CD4-positive, alpha-beta T cell (primary cell): ENCODE measurements around the gene MAN2A2. TPM values are rescaled to one million over a fixed set of nuclear protein-coding genes. Genes with fewer than 3 reads are reported as not detected.
A peak's percentile ranks its signal among the peaks of the same experiment; 100 is the strongest.

Source experiments
- ATAC-seq: fragments of 200-7000 bp; cut with Tn5 transposase; one replicate; pipeline ENCODE4 v1.10.0; 2022; ENCODE audit warnings: mild to moderate bottlenecking; ENCODE audit not compliant: poor library complexity
- CTCF ChIA-PET: fragments of 350-600 bp; sonication (Branson Sonifier 250); formaldehyde crosslinking; loops from one replicate; lab custom pipeline; 2021; ENCODE audit warnings: antibody characterized with exemption, inconsistent platforms; lab: Charles Lee
- POLR2A ChIA-PET: fragments of 350-600 bp; sonication (Branson Sonifier 250); formaldehyde crosslinking; loops from one replicate; lab custom pipeline; 2021; ENCODE audit warnings: antibody characterized with exemption, inconsistent platforms; lab: Charles Lee
- DNase-seq, 14 experiments: peaks; one replicate each; pipeline ENCODE4 v3.0.0-alpha.2; 2013 to 2020; ENCODE audit warnings: mixed read lengths in 2 of 14
- H3K27ac ChIP-seq, 2 donors: one replicate each; pipeline versions ENCODE4 v1.5.1 to v1.7.0; 2013; ENCODE audit warnings: low read length in 2 of 2, low read depth in 1 of 2, mild to moderate bottlenecking in 1 of 2
- H3K27me3 ChIP-seq, 2 experiments: 1 replicate in 1 of 2; 2 replicates in 1 of 2; pipeline versions ENCODE4 v1.6.1 to v1.7.0; 2013; ENCODE audit warnings: low read length in 2 of 2, control low read depth in 1 of 2, mild to moderate bottlenecking in 1 of 2, moderate library complexity in 1 of 2; ENCODE audit not compliant: insufficient read depth in 2 of 2, control insufficient read depth in 1 of 2
- H3K36me3 ChIP-seq: one replicate; pipeline ENCODE4 v1.6.1; 2013; ENCODE audit warnings: low read length, control low read depth; ENCODE audit not compliant: insufficient read depth
- H3K4me1 ChIP-seq: one replicate; pipeline ENCODE4 v1.6.1; 2013; ENCODE audit warnings: low read length, control low read depth; ENCODE audit not compliant: insufficient read depth
- H3K4me3 ChIP-seq: one replicate; pipeline ENCODE4 v1.5.1; 2013; ENCODE audit warnings: mild to moderate bottlenecking, low read length, moderate library complexity
- H3K9me3 ChIP-seq, 2 experiments: 1 replicate in 1 of 2; 2 replicates in 1 of 2; pipeline versions ENCODE4 v1.6.1 to v1.7.0; 2013; ENCODE audit warnings: low read length in 2 of 2, mild to moderate bottlenecking in 2 of 2, control low read depth in 1 of 2, moderate library complexity in 1 of 2; ENCODE audit not compliant: control insufficient read depth in 1 of 2, insufficient read depth in 1 of 2
- H3K27ac Mint-ChIP-seq: one replicate; pipeline ENCODE4 v1.8.0; 2020; ENCODE audit warnings: mixed read lengths
- H3K27me3 Mint-ChIP-seq: one replicate; pipeline ENCODE4 v1.8.0; 2021; ENCODE audit warnings: mixed read lengths
- H3K36me3 Mint-ChIP-seq: one replicate; pipeline ENCODE4 v1.8.0; 2021; ENCODE audit warnings: low read depth, mixed read lengths
- H3K4me1 Mint-ChIP-seq: one replicate; pipeline ENCODE4 v1.8.0; 2021; ENCODE audit warnings: low read depth, mixed read lengths
- H3K4me3 Mint-ChIP-seq: one replicate; pipeline ENCODE4 v1.8.0; 2020; ENCODE audit warnings: mild to moderate bottlenecking, mixed read lengths
- H3K9me3 Mint-ChIP-seq: one replicate; pipeline ENCODE4 v1.8.0; 2020; ENCODE audit warnings: mixed read lengths
- intact Hi-C, 2 experiments: fragments of 100-400 bp; cut with DNase I in 1 of 2; cut with micrococcal nuclease in 1 of 2; formaldehyde crosslinking; loops; one replicate each; pipeline versions ENCODE4 v1.15.1 to v1.9.0; 2023 to 2025; cut with DNase I, micrococcal nuclease
- total RNA-seq, 174 experiments: library from RNA in 2 of 174; stranded (reverse) in 2 of 174; gene quantifications; one replicate each; pipeline ENCODE4 v1.2.3 and lab custom pipeline; 2021 to 2026
- TF ChIP-seq, protein P1 (sequence below): fragments of 200-600 bp; IDR thresholded peaks from one replicate; pipeline ENCODE4 v1.8.0; 2022; ENCODE audit warnings: antibody characterized with exemption, mild to moderate bottlenecking

Gene MAN2A2
- total RNA-seq, 2 experiments from 2014 or later: 125 to 128 TPM

DNA sequence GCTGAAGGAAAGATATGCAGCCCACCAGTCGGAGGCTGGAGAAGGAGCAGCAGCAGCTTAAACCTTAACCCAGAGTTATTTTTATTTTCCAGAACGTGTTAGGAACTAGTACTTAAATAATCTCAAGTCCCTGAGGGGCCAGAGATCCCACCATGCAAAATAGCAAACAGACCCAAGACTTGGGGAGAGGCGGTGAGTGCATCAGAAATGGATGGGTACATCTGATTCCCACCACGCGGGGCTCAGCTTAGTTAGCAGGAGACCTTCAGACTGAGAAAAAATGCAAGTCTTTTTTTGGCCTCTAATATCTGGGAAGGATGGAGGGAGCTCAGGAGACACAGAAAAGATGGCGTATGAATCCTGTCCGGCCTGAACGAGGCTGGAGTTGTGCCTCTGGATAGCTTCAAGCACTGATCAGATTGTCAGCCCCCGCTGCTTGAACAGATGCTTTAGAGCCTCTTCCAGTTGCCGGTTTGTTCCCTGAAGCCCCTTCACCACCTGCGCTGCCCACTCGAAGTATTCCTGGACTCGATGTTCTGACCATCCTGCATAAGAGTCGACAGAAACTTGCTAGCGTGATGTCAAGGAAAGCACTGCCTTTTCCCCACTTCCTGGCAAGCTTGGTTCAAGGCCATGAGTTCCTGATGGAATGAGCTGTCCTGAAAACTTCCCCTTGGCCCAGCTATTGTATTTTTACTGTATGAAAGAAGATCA lies 27.9 kb downstream of the MAN2A2 start:
- H3K27ac ChIP-seq: peak overlapping the region; percentile 85 to 93
- intact Hi-C loops: loop anchor here (2.0 to 10.0 kb wide), 7 partner anchors 59 to 1036 kb away; partner anchors contain the start of genes AP3S2 (in 2 of the 2), BLM (in 1 of the 2), GDPGP1 (in 1 of the 2) and PRC1 (in 1 of the 2)
- H3K27me3 ChIP-seq: no peaks in the 10 kb centered on the region
- peaks cover 66% of the 10 kb centered on the region for H3K4me1 ChIP-seq
- no peaks in the 10 kb centered on the region for H3K36me3 ChIP-seq
- ChIA-PET POLR2A (interaction anchor here (0.9 to 8.1 kb wide), 15 partner anchors 25 to 1951 kb away, joined by 3 to 232 read pairs (median 4); partner anchors contain the start of genes AP3S2, BLM, CIB1 and FURIN), CTCF (interaction anchor here (1.0 to 5.1 kb wide), 20 partner anchors 9 to 401 kb away, joined by 3 to 88 read pairs (median 5); partner anchors contain the start of genes BLM, CRTC3, MAN2A2 and RCCD1)
- Mint-ChIP-seq H3K27ac (peak overlapping the region; percentile 96), H3K36me3 (peaks cover 13% of the 10 kb centered on the region), H3K9me3 (no peaks in the 10 kb centered on the region), H3K4me1 (peaks cover 39% of the 10 kb centered on the region), H3K4me3 (peak overlapping the region; percentile 98), H3K27me3 (no peaks in the 10 kb centered on the region)
- ATAC-seq (no peak), DNase-seq (peak in 1 of 14 experiments; percentile 7)
- TF ChIP-seq, protein P1, sequence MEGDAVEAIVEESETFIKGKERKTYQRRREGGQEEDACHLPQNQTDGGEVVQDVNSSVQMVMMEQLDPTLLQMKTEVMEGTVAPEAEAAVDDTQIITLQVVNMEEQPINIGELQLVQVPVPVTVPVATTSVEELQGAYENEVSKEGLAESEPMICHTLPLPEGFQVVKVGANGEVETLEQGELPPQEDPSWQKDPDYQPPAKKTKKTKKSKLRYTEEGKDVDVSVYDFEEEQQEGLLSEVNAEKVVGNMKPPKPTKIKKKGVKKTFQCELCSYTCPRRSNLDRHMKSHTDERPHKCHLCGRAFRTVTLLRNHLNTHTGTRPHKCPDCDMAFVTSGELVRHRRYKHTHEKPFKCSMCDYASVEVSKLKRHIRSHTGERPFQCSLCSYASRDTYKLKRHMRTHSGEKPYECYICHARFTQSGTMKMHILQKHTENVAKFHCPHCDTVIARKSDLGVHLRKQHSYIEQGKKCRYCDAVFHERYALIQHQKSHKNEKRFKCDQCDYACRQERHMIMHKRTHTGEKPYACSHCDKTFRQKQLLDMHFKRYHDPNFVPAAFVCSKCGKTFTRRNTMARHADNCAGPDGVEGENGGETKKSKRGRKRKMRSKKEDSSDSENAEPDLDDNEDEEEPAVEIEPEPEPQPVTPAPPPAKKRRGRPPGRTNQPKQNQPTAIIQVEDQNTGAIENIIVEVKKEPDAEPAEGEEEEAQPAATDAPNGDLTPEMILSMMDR: no peak
- peak overlapping the region; percentile 59 for H3K4me3 ChIP-seq
- H3K9me3 ChIP-seq: no peaks in the 10 kb centered on the region

DNA sequence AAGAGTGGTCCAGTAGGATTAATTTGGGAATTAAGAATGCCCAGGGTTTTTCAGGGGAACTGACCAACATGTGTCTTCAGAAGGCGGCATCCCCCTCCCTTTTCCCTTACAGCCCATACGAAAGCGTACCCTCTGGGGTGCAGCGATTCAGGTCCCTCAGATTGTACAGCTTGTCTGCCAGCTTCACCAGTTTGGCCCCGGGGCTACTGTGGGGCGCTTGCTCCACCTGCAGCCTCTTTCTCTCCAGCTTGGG lies 28.4 kb downstream of the MAN2A2 start:
- ChIA-PET POLR2A (interaction anchor here (0.9 to 8.1 kb wide), 22 partner anchors 25 to 1951 kb away, joined by 3 to 232 read pairs (median 4); partner anchors contain the start of genes AP3S2, BLM, CIB1 and FURIN), CTCF (interaction anchor here (0.9 to 5.1 kb wide), 20 partner anchors 9 to 401 kb away, joined by 3 to 88 read pairs (median 6); partner anchors contain the start of genes BLM, CRTC3, MAN2A2 and RCCD1)
- Histone ChIP-seq H3K9me3 (no peaks in the 10 kb centered on the region), H3K4me3 (peak overlapping the region; percentile 95), H3K27ac (peak overlapping the region; percentile 81 to 92), H3K4me1 (peaks cover 71% of the 10 kb centered on the region), H3K36me3 (peaks cover 4% of the 10 kb centered on the region), H3K27me3 (no peaks in the 10 kb centered on the region)
- DNase-seq: no peak
- Mint-ChIP-seq H3K4me3 (peak overlapping the region; percentile 98), H3K4me1 (peaks cover 44% of the 10 kb centered on the region), H3K27ac (peak overlapping the region; percentile 96), H3K36me3 (peaks cover 17% of the 10 kb centered on the region), H3K9me3 (no peaks in the 10 kb centered on the region), H3K27me3 (no peaks in the 10 kb centered on the region)
- ATAC-seq: no peak
- intact Hi-C loops: loop anchor here (2.0 to 10.0 kb wide), 7 partner anchors 59 to 1037 kb away; partner anchors contain the start of genes AP3S2 (in 2 of the 2), BLM (in 1 of the 2), GDPGP1 (in 1 of the 2) and PRC1 (in 1 of the 2)
- TF ChIP-seq, protein P1: peak; percentile 41

DNA sequence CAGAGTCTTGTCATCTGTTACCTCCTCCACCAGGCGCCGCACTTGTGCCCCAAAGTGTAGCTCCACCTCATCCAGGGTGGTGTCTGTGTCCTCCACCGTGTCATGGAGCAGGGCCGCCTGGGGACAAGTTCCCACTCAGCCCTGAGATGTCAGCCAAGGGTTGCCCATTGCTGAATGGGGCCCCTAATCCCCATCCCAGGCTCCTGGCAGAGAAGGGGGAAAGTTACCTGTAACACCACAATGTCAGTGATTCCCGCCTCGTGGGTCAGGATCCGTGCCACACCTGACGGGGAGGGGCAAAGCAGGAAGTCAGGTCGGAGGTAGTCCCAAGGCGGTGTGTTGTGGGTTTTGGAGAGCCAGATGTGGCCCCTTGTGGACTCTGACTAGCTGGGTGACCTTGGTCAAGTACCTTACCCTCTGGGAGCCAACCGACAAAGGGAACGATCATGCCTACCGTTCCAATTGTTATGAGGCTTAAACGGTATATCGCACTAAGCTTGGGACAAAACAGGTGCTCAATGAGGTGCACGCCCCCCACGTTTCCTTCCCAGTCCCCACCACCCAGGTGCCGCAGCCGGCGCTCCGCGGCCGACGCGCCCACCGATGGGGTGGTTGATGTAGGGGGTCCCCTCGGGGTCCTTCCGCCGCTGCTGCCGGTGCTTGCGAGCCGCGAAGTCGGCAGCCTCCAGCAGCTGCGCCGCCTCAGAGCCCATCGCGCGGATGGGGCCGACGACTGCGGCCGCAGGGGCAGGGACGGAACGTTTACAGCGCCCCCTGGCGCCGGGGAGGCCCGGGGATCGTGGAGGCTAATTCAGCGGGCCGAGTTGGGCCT lies 28.9 kb downstream of the MAN2A2 start, which contains the start of gene HDDC3:
TSS of gene HDDC3 (minus strand) at position 722 of the 832 bp plus-strand sequence. CDS start at position 713, 9 bp downstream.
- H3K4me3 Mint-ChIP-seq: peak within 1 kb of the TSS; percentile 98
- H3K27me3 Mint-ChIP-seq: no peaks in the 10 kb centered on the region
- H3K9me3 Mint-ChIP-seq: no peaks in the 10 kb centered on the region
- H3K36me3 Mint-ChIP-seq: peaks cover 22% of the 10 kb centered on the region
- Histone ChIP-seq H3K4me3 (peak within 1 kb of the TSS; percentile 95), H3K9me3 (no peaks in the 10 kb centered on the region), H3K4me1 (peaks cover 76% of the 10 kb centered on the region), H3K36me3 (peaks cover 9% of the 10 kb centered on the region), H3K27ac (peak within 1 kb of the TSS; percentile 81 to 92), H3K27me3 (no peaks in the 10 kb centered on the region)
- ATAC-seq (peak; percentile 63), DNase-seq (peak; percentile 82 to 94 (median 88))
- peaks cover 49% of the 10 kb centered on the region for H3K4me1 Mint-ChIP-seq
- ChIA-PET CTCF (interaction anchor here (0.5 to 5.1 kb wide), 25 partner anchors 10 to 698 kb away, joined by 3 to 88 read pairs (median 5); partner anchors contain the start of genes BLM, CIB1, CRTC3 and GDPGP1), POLR2A (interaction anchor here (0.6 to 8.1 kb wide), 25 partner anchors 11 to 1950 kb away, joined by 3 to 232 read pairs (median 4); partner anchors contain the start of genes AP3S2, BLM, CIB1 and FURIN)
- TF ChIP-seq, protein P1: peak; percentile 94
- peak within 1 kb of the TSS; percentile 96 for H3K27ac Mint-ChIP-seq
- intact Hi-C loops: loop anchor here (2.0 to 10.0 kb wide), 7 partner anchors 60 to 1037 kb away; partner anchors contain the start of genes AP3S2 (in 2 of the 2), BLM (in 1 of the 2), GDPGP1 (in 1 of the 2) and PRC1 (in 1 of the 2)
